K562 (cell line): ENCODE measurements around the gene EVI5L. TPM values are rescaled to one million over a fixed set of nuclear protein-coding genes. Genes with fewer than 3 reads are reported as not detected.

ENCODE experiments used
- ATAC-seq: fragments of 200-7000 bp; cut with Tn5 transposase; 3 replicates; pipeline ENCODE4 v1.9.1; 2020; ENCODE audit warnings: moderate library complexity
- BruUV-seq: library from RNA; stranded (reverse); fragments of 400-500 nt; replicated peaks from 2 replicates; lab custom pipeline; 2021; lab: Mats Ljungman, UMichigan
- CTCF ChIA-PET: fragments of 300-600 bp; formaldehyde crosslinking; extraction: SDS; loops from one replicate; lab custom pipeline; 2021; ENCODE audit warnings: low intra/inter-chr PET ratio; lab: Yijun Ruan, JAX
- POLR2A ChIA-PET: fragments of 300-600, 350-650 bp; sonication (Branson Sonifier 250); formaldehyde crosslinking; extraction: SDS; loops from one replicate; lab custom pipeline; 2021; ENCODE audit warnings: antibody characterized with exemption, inconsistent platforms; lab: Yijun Ruan, JAX
- DNase-seq, 4 experiments: peaks; one replicate each; pipeline versions ENCODE4 v3.0.0 to v3.0.0-alpha.2; 2011 to 2018; ENCODE audit warnings: low spot score in 3 of 4, mixed read lengths in 3 of 4; ENCODE audit errors: extremely low read depth in 1 of 4
- FAIRE-seq: peaks from 2 replicates; lab custom pipeline; 2011; peaks lifted over from hg19 to GRCh38; lab: Jason Lieb, UNC
- H2AFZ ChIP-seq: 2 replicates; pipeline ENCODE4 v1.6.0; 2011; ENCODE audit warnings: low read depth, low read length, control low read depth, inconsistent platforms
- H3K27ac ChIP-seq: fragments of 200-600 bp; 3 replicates; pipeline ENCODE4 v1.8.0; 2011; ENCODE audit warnings: low read depth, mild to moderate bottlenecking, control low read depth, inconsistent platforms, low read length, moderate library complexity, mixed read lengths; ENCODE audit errors: extremely low read depth
- H3K27me3 ChIP-seq, 2 experiments: fragments of 300-600 bp in 1 of 2; 2 replicates in 1 of 2; 3 replicates in 1 of 2; pipeline versions ENCODE4 v1.6.0 to v1.8.0; 2011; ENCODE audit warnings: inconsistent platforms in 2 of 2, low read length in 2 of 2, mild to moderate bottlenecking in 1 of 2, mixed read lengths in 1 of 2, moderate library complexity in 1 of 2; ENCODE audit not compliant: control insufficient read depth in 2 of 2, insufficient read depth in 2 of 2
- H3K36me3 ChIP-seq: fragments of 300-600 bp; 3 replicates; pipeline ENCODE4 v1.8.0; 2011; ENCODE audit warnings: mild to moderate bottlenecking, low read length, inconsistent platforms; ENCODE audit not compliant: control insufficient read depth, insufficient read depth
- H3K4me1 ChIP-seq, 2 experiments: fragments of 200-600 bp in 1 of 2; replicated peaks in 1 of 2; 2 replicates in 1 of 2; 3 replicates in 1 of 2; pipeline versions ENCODE4 v1.5.1 to v1.8.0; 2011; ENCODE audit warnings: inconsistent platforms in 2 of 2, low read length in 2 of 2, mild to moderate bottlenecking in 1 of 2, mixed read lengths in 1 of 2, moderate library complexity in 1 of 2; ENCODE audit not compliant: control insufficient read depth in 2 of 2, insufficient read depth in 2 of 2
- H3K4me2 ChIP-seq: 2 replicates; pipeline ENCODE4 v1.6.1; 2011; ENCODE audit warnings: low read length, control low read depth, inconsistent platforms, mixed read lengths; ENCODE audit not compliant: insufficient read depth
- H3K4me3 ChIP-seq: fragments of 200-600 bp; sonication (generic), shearing (Covaris generic); 2 replicates; pipeline ENCODE4 v1.5.1; 2016; ENCODE audit warnings: control low read depth, inconsistent platforms
- H3K79me2 ChIP-seq: fragments of 200-600 bp; 3 replicates; pipeline ENCODE4 v1.8.0; 2011; ENCODE audit warnings: low read length, inconsistent platforms; ENCODE audit not compliant: control insufficient read depth, insufficient read depth
- H3K9ac ChIP-seq, 2 experiments: 2 replicates each; pipeline versions ENCODE4 v1.6.0 to v1.6.1; 2011; ENCODE audit warnings: low read depth in 2 of 2, low read length in 2 of 2, control low read depth in 1 of 2, inconsistent platforms in 1 of 2, mild to moderate bottlenecking in 1 of 2, mixed read lengths in 1 of 2; ENCODE audit not compliant: insufficient read depth in 1 of 2
- H3K9me1 ChIP-seq: one replicate; pipeline ENCODE4 v1.6.0; 2011; ENCODE audit warnings: inconsistent platforms, mild to moderate bottlenecking, low read length, moderate library complexity; ENCODE audit not compliant: control insufficient read depth, insufficient read depth
- H3K9me3 ChIP-seq: replicated peaks from 2 replicates; pipeline ENCODE4 v1.5.1; 2011; ENCODE audit warnings: low read depth, low read length, inconsistent platforms; ENCODE audit not compliant: control insufficient read depth, insufficient read depth
- H4K20me1 ChIP-seq: replicated peaks from 2 replicates; pipeline ENCODE4 v1.6.1; 2011; ENCODE audit warnings: low read length, inconsistent platforms, mixed read lengths; ENCODE audit not compliant: control insufficient read depth, insufficient read depth
- ARHGAP35 ChIP-seq: fragments of 450-650 bp; IDR thresholded peaks from 2 replicates; pipeline ENCODE4 v1.6.1; 2018; ENCODE audit not compliant: partially characterized antibody
- CHD4 ChIP-seq: fragments of 200-600 bp; sonication (generic); IDR thresholded peaks from 3 replicates; pipeline ENCODE4 v1.6.1; 2012; ENCODE audit warnings: low read depth, mild to moderate bottlenecking, mixed read lengths, low read length, inconsistent platforms; ENCODE audit not compliant: insufficient read depth, insufficient replicate concordance, poor library complexity, severe bottlenecking
- FOS ChIP-seq: IDR thresholded peaks from 3 replicates; pipeline ENCODE4 v1.6.1; 2011; ENCODE audit not compliant: insufficient read length; ENCODE audit errors: extremely low read depth
- FOXA3 ChIP-seq, 2 experiments: fragments of 450-650 bp in 1 of 2; sonication (generic) in 1 of 2; formaldehyde crosslinking; IDR thresholded peaks in 1 of 2; conservative IDR thresholded peaks in 1 of 2; 2 replicates each; pipeline versions ENCODE4 v1.4.0 to v1.8.0; 2020 to 2022; ENCODE audit warnings: mild to moderate bottlenecking in 2 of 2, missing genetic modification reagents in 1 of 2
- GATAD2B ChIP-seq: fragments of 450-650 bp; IDR thresholded peaks from 2 replicates; pipeline ENCODE4 v1.6.1; 2017; ENCODE audit warnings: mild to moderate bottlenecking, borderline replicate concordance
- KDM1A ChIP-seq, 2 experiments: fragments of 450-650 bp; IDR thresholded peaks; 2 replicates each; pipeline ENCODE4 v1.6.1; 2016; ENCODE audit warnings: mild to moderate bottlenecking in 2 of 2
- MED1 ChIP-seq: sonication (generic); formaldehyde crosslinking; IDR thresholded peaks from 2 replicates; pipeline ENCODE4 v1.8.1; 2023; ENCODE audit warnings: missing genetic modification reagents, borderline replicate concordance
- POLR3A ChIP-seq: IDR thresholded peaks from 2 replicates; pipeline ENCODE4 v1.6.1; 2011; ENCODE audit warnings: borderline replicate concordance, mild to moderate bottlenecking, moderate library complexity; ENCODE audit not compliant: insufficient read length, insufficient read depth; ENCODE audit errors: extremely low read depth
- STAT5A ChIP-seq: IDR thresholded peaks from 2 replicates; pipeline ENCODE4 v1.6.1; 2012; ENCODE audit warnings: low read length, inconsistent platforms, borderline replicate concordance
- ZNF395 ChIP-seq: fragments of 200-800 bp; sonication (Bioruptor generic); IDR thresholded peaks from 2 replicates; pipeline ENCODE4 v1.6.1; 2017; ENCODE audit warnings: missing genetic modification characterization, missing compliant biosample characterization
- ZNF75A ChIP-seq: fragments of 450-650 bp; formaldehyde crosslinking; IDR thresholded peaks from 2 replicates; pipeline ENCODE4 v1.4.0; 2020; ENCODE audit warnings: mild to moderate bottlenecking
- WGBS: fragments of 100-300 bp; shearing (Covaris generic); methylation state at CpG from one replicate; pipeline ENCODE4 v1.1.6; 2016; ENCODE audit warnings: low coverage, mixed read lengths; ENCODE audit not compliant: insufficient coverage; ENCODE audit errors: missing lambda C conversion rate; 5-methylcytosine and 5-hydroxymethylcytosine counted together
- in situ Hi-C: fragments of 300-500 bp; cut with MboI; formaldehyde crosslinking; loops from 4 replicates; pipeline ENCODE4 v1.15.0; 2018; ENCODE audit warnings: inconsistent platforms, mixed read lengths
- intact Hi-C: fragments of 100-400 bp; cut with micrococcal nuclease; formaldehyde crosslinking; loops from 2 replicates; pipeline ENCODE4 v1.14.2; 2022
- polyA plus RNA-seq, 8 experiments: library from polyadenylated mRNA; depleted of rRNA in 4 of 8; stranded (reverse) in 5 of 8; unstranded in 3 of 8; fragments of >200 nt; fragmentation: Nextera tagmentation in 2 of 8; fragmentation: Illumina TruSeq in 1 of 8; extraction: Ambion mirVana in 2 of 8; extraction: Trizol in 1 of 8; gene quantifications; 2 replicates each; pipeline versions ENCODE4 v1.2.1 to v1.2.3, GENCODE V29; 2011 to 2014; ENCODE audit warnings: inconsistent platforms in 1 of 8, missing spikeins in 1 of 8
- total RNA-seq, 7 experiments: library from RNA; depleted of rRNA in 6 of 7; stranded (reverse); fragments of >200 nt in 6 of 7; fragmentation: Illumina TruSeq in 2 of 7; extraction: Trizol in 2 of 7; gene quantifications; 2 replicates each; pipeline versions ENCODE4 v1.2.1 to v1.2.3, GENCODE V29; 2011 to 2021; ENCODE audit warnings: low replicate concordance in 1 of 7
- TF ChIP-seq, protein P1 (sequence below): IDR thresholded peaks from 2 replicates; pipeline ENCODE4 v1.6.1; 2016; ENCODE audit warnings: missing genetic modification characterization, missing compliant biosample characterization
- TF ChIP-seq, protein P2 (sequence below): fragments of 450-650 bp; formaldehyde crosslinking; conservative IDR thresholded peaks from 2 replicates; pipeline ENCODE4 v1.4.0; 2022; ENCODE audit warnings: mild to moderate bottlenecking, missing genetic modification characterization
- TF ChIP-seq, protein P3 (sequence below): fragments of 450-650 bp; formaldehyde crosslinking; IDR thresholded peaks from 2 replicates; pipeline ENCODE4 v1.4.0; 2020; ENCODE audit warnings: mild to moderate bottlenecking, moderate library complexity

Gene EVI5L
- total and polyA plus RNA-seq, 9 of the 15 experiments (the other 6 are each of a cell fraction or from before 2014, with no cell fraction given): 0.69 to 1.8 (median 1.2) TPM; not detected in 2

GRCh38 chr19:7883796-7884570 lies 54.0 kb downstream of the EVI5L start:
- no peaks in the 10 kb centered on the region for H4K20me1 ChIP-seq
- ChIA-PET POLR2A (interaction anchor here (1.4 kb wide), 1 partner anchor 39 kb away, joined by 8 read pairs; no protein-coding TSS in a partner anchor), CTCF (no interaction called here)
- no peaks in the 10 kb centered on the region for H3K36me3 ChIP-seq
- peaks cover 4% of the 10 kb centered on the region; the same call in 2 of the 3 replicates for H3K79me2 ChIP-seq
- no peak for DNase-seq
- FAIRE-seq: no peak
- no peaks in the 10 kb centered on the region for H3K9me3 ChIP-seq
- H3K4me3 ChIP-seq: no peak overlapping the region
- H3K27me3 ChIP-seq: no peaks in the 10 kb centered on the region
- H3K9ac ChIP-seq: no peak overlapping the region
- H2AFZ ChIP-seq: no peak overlapping the region
- in situ Hi-C loops (no loop called here), intact Hi-C loops (no loop called here)
- H3K27ac ChIP-seq: no peak overlapping the region
- WGBS: 47% methylated on average over 2 of the region's 2 CpGs
- BruUV-seq: no TSS peak
- peaks cover 9 to 35% of the 10 kb centered on the region in 2 experiments for H3K4me1 ChIP-seq
- H3K4me2 ChIP-seq: no peak overlapping the region
- no peak for TF ChIP-seq MED1 (CRISPR knock-in tag)
- no peak for TF ChIP-seq GATAD2B
- TF ChIP-seq, protein P1, sequence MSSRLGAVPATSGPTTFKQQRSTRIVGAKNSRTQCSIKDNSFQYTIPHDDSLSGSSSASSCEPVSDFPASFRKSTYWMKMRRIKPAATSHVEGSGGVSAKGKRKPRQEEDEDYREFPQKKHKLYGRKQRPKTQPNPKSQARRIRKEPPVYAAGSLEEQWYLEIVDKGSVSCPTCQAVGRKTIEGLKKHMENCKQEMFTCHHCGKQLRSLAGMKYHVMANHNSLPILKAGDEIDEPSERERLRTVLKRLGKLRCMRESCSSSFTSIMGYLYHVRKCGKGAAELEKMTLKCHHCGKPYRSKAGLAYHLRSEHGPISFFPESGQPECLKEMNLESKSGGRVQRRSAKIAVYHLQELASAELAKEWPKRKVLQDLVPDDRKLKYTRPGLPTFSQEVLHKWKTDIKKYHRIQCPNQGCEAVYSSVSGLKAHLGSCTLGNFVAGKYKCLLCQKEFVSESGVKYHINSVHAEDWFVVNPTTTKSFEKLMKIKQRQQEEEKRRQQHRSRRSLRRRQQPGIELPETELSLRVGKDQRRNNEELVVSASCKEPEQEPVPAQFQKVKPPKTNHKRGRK (tag): peak; percentile 56
- no peak for TF ChIP-seq STAT5A
- no peak for TF ChIP-seq CHD4
- TF ChIP-seq, protein P2, sequence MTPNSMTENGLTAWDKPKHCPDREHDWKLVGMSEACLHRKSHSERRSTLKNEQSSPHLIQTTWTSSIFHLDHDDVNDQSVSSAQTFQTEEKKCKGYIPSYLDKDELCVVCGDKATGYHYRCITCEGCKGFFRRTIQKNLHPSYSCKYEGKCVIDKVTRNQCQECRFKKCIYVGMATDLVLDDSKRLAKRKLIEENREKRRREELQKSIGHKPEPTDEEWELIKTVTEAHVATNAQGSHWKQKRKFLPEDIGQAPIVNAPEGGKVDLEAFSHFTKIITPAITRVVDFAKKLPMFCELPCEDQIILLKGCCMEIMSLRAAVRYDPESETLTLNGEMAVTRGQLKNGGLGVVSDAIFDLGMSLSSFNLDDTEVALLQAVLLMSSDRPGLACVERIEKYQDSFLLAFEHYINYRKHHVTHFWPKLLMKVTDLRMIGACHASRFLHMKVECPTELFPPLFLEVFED: 0 out of 2 replicates have a peak, but pooled peaks have one; percentile 46
- TF ChIP-seq ZNF75A (CRISPR knock-in tag): no peak
- TF ChIP-seq FOXA3 (CRISPR knock-in tag; conservative IDR thresholded peaks at IDR 0.05 in 1 of 2, IDR thresholded peaks at IDR 0.05 in 1 of 2): no peak
- TF ChIP-seq, protein P3, sequence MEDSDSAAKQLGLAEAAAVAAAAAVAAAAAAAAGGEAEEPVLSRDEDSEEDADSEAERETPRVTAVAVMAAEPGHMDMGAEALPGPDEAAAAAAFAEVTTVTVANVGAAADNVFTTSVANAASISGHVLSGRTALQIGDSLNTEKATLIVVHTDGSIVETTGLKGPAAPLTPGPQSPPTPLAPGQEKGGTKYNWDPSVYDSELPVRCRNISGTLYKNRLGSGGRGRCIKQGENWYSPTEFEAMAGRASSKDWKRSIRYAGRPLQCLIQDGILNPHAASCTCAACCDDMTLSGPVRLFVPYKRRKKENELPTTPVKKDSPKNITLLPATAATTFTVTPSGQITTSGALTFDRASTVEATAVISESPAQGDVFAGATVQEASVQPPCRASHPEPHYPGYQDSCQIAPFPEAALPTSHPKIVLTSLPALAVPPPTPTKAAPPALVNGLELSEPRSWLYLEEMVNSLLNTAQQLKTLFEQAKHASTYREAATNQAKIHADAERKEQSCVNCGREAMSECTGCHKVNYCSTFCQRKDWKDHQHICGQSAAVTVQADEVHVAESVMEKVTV: no peak
- no peak for TF ChIP-seq ZNF395 (CRISPR knock-in tag)
- no peak for TF ChIP-seq FOS
- TF ChIP-seq KDM1A (IDR thresholded peaks at IDR 0.05): peak in 1 of 2 experiments; percentile 6; a peak in 1 of 4 replicates
- no peak for TF ChIP-seq ARHGAP35
- TF ChIP-seq POLR3A: no peak
- no peak for ATAC-seq
- no peaks in the 10 kb centered on the region for H3K9me1 ChIP-seq
